Fibroblast of skin of right biceps (primary cell): ENCODE measurements around the gene A2M.
"Not testable (repeated sequence)": the region's sequence is repeated elsewhere in the genome, so short reads cannot be mapped to it uniquely, and the experiment has no call there.

ENCODE experiments used
- DNase-seq: peaks from one replicate; pipeline ENCODE4 v3.0.0-alpha.2; 2013

The A2M gene

DNA sequence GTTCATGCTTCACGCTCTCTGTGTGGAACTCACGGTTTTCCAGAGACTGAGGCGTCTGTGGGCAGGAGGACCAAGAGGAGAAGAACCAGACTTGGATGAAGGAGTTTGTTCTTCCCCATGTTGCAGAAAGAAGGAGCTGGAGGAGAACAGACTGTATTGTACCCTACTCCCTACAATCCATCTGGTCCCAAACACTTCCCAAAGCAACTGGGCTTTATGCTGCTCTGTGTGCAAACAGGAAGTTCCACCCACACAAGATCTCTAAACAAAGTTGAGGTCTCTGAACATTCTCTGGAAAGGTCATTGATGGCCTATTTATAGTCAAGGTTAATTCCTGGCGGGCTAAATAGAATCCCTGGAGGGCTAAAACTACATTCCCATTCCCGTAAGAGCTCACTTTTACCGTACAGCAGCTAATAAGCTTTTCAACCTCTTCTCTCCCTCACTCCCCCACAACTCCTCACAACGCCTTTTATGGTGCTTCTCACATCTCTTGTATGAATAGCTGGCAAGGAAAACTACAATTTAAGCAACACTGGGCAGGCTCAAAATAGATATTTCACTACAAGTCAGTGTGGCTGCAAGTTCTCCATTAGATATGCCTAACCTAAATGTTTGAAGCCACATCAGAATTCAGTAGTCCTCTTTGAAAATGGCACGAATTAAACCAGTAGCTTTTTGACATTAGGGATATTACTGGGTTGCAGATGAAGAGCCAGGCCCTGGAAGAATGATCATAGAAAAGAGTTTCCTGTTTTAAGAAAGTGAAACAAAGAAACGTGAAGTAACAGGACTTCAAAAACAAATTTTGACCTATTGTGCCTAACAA is at the start of gene A2M:
TSS of gene A2M (minus strand) at position 189 of the 829 bp plus-strand sequence. CDS start at position 119, 70 bp downstream.
- DNase-seq: peak; percentile 2

DNA sequence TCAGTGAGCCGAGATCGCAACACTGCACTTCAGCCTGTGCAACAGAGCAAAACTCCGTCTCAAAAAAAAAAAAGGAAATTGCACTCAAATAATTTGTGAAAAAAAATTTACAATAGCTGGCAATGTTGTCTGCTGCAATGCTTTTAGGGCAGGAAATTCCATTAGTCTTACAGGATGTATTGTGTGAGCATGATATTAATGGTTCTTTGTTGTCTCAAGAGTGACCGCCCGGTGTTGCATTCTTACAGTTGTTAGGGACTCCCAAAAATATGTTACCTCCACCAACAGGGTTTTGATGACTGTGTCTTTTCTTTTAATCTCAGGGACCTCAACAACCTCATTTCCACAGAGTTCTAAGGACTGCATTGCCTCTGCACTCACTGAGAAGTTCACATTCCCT is 47.7 kb upstream of the A2M start:
- no peak for DNase-seq

DNA sequence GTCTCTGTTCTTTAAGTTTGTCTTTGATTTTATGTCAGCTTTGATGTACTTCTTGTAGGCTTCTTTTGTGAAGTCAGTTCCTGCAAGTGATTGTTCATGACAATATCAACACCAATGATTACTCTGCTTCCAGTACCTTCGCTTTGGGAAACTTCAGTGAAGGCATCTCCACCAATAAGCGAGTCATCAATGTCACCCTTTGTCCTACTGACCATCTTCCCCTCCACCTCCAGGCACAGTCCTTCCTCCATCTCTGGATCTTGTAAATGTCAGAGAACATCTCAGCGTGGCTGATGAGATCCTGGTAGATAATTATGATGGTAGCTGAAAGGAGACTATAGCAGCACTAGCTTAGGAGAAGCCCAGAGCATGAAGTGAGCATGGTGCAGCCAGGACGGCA is 40.4 kb upstream of the A2M start:
- no peak for DNase-seq

DNA sequence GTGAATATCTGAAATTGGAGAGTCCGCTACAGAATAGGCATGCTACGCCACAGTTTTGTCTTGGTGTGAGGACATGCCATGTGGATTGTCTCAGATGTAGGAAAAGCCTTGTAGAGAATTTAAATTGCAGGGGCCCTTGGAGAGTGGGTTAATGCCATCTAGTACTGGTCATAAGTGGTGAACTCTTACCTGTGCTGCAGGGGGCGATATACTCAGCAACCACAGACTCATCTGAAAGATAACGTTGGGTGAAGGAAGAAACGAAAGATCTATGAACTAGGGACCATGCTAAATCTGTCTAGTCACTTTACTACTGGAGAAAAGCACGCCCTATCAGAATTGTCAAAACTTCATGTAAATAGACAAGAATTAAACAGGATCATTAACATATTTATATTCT is 33.7 kb upstream of the A2M start:
- no peak for DNase-seq

DNA sequence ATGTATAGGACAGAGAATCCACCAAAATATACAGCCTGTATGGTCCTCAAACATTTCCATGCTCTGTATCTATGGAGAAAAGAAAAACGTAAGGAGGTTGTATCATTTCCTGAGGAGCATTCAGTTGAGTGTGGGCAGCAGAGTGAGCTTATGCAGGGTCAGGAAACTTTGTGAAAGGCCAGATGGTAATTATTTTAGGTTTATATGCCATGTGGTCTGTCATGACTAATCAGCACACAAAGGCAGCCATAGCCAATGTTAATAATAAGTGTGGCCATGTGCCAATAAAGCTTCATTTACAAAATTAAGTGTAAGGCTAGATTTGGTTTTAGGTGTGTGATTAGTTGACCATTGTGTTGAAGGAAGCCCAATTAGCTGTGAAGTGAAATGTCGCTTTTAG is 33.2 kb upstream of the A2M start:
- DNase-seq: no peak

DNA sequence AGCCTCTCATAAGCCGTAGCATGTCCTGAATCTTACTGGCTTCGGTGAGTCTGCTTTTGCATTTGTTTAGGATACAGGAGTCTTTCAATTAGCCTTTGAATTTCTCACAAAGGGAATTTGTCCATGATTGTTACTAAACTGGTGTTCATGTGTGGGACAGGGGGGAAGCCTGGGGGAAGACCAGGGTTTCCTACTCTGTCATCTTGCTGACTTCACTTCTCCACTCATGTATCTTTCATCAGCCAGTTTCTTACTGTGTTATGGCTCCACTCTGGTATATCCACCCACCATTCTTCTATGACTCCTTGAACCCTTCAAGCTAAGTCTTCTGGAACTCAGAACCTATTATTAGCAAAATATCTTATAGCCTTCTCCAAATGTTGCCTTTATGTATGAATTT is 31.7 kb upstream of the A2M start:
- DNase-seq: no peak

DNA sequence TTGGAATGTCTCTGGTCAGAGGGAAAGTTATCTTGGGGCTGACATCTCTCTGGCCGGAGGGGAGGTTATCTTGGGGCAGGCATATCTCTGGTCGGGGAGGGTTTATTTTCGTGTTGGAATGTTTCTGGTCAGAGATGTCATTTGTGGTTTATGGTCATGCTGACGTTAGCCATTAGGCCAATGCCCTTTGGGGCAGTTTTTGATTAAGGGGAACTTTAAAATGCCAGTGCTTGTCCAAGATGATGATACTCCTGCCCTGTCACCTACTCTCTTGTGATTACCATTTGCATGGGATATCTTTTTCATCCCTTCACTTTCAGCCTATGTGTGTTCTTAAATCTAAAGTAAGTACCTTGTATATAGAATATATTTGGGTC is 29.0 kb upstream of the A2M start:
- DNase-seq: no peak

DNA sequence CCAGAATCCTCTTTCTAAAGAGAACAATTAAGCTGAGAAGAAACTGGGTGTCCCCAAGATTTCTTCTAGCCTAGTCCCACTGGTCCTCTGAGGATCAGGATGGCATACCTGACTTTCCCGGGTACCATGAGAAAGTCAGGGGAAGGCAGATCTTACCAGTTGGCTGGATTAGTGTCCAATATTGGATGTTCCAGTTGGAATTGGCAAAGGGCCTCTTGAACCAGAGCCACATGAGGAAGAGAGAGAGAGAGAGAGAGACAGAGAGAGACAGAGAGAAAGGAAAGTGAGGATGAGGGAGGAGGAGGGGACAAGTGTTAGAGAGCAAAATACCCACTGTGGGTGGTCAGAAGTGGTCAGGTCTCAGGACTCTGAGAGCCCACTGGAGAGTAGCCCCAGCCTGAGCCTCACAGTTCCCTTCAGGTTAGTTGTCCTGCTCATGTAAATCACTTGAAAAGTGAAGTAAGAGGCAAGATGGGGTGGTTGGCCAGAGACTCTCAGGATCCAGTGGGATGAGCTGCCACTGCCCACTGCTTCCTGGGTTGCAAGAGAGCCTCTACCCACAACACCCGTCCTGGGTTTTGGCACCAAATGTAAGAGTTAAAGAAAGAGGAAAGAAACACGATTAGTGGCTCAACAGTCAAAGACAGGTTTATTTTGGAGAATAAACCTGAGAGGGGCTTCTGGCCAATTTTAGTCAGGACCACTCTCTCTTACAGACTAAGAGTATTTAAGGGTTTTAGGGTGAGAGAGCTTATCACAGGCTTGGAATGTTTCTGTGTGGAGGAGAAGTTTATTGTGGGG is 28.4 kb upstream of the A2M start:
- no peak for DNase-seq

DNA sequence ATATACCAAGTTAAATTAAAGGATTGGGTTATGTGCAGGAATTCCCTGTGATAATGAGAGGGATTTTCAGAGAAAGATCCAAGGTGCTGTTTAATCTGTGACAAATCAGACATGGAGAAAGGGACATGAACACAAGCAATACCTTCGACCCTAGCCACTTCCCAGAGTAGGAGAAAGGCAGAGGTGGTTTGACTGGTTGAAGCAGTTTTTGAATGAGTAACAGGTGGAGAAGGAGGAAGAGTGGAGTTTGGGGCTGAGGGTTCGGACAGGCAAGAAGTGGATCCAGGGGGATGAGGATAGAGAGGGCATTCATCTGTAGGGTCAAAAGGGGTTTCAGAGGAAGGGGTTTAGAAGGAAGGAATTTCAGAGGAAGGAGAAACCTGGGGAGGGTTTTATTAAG is 27.4 kb upstream of the A2M start:
- no peak for DNase-seq

DNA sequence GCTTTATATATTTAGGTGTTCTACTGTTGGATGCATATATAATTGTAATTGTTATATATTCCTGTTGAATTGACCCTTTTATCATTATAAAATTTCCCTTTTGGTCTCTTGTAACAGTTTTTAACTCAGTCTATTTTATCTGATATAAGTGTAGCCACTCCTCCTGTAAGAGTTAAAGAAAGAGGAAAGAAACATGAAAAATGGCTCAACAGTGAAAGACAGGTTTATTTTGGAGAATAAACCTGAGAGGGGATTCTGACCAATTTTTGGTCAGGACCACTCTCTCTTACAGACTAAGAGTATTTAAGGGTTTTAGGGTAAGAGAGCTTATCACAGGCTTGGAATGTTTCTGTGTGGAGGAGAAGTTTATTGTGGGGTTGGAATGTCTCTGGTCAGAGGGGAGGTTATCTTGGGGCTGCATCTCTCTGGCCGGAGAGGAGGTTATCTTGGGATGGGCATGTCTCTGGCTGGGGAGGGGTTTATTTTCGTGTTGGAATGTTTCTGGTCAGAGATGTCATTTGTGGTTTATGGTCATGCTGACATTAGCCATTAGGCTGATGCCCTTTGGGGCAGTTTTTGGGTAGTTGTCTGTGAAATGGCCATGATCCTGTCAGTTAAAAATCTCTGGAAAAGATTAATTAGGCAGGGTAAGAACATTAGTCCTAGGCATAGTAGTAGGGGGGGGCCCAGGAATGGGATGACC is 24.0 kb upstream of the A2M start:
- not testable (repeated sequence) for DNase-seq

DNA sequence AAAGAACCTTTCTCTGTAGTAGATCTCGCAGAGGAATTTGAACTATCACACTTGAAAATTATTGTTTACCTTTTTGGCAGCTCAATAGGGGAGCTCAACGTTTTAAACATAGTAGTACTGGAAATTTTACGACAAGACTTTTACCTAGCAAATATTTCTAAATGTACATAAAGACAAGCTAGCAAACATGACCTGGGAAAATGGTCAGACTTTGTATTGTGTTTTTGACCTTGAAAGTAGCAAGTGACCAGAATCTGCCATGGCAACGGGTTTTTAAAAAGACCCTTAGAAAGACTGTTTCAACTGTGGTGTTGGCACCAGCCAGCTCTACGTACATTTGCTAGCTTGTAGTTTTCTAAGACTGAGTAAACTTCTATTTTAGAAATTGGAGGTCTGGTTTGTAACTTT is 20.2 kb upstream of the A2M start:
- no peak for DNase-seq

DNA sequence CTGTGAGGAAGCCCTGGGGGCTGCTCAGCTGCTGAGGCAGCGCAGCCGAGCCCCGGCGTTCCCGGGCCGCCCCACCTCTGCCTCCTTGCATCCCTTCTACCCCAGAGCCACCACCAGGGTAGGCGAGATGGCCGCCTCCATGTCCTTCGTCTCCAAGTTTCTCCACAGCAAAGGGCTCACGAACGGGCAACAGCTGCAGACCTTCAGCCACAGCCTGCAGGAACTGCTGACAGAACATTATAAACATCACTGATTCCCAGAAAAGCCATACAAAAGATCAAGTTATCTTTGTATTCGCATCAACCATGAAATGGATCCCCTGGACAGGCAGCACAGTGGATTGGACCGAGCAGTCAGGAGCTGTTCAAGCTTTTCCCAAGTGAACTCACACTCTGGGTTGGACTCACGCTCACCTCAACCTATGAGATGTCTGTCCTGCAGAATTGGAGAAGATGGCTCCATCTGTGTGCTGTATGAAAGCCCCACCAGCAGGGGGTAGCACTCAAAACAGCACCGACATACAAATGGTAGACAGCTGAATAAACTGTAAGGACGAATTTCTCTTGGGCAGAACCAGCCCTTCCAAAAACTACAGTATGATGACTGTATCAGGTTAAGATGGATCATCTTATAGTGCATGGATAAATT is 19.4 kb upstream of the A2M start:
- no peak for DNase-seq

DNA sequence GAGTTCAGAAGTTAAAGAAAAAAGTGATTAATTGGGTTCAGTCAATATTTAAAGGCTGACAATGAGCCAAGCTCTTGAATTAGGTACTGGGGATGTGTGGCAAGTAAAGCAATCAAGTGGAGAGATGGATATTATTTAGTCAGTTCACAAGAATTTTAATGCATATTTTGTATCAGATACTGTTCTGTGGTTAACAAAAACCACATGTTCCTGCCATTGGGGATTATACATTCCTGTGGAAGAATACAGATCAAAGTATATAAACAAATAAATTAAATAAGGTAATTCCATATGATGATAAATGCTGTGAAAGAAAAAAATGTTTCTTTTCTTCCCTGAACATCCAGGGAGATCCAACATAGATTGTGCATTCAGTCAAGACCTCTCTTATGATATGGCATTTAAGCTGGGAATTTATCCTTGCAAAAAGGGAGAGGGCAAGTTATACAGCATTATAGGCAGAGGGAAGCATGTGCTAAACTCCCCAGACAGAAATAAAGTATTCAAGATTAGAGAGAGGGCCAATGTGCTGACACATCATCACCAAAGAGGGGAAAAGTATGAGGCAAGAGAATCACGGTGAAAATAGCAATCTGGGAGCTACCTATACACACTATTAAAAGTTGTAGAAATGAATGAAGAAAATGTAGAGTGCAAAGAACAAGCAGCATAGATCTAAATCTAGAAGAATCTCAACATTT is 17.6 kb upstream of the A2M start:
- peak; percentile 30 for DNase-seq

DNA sequence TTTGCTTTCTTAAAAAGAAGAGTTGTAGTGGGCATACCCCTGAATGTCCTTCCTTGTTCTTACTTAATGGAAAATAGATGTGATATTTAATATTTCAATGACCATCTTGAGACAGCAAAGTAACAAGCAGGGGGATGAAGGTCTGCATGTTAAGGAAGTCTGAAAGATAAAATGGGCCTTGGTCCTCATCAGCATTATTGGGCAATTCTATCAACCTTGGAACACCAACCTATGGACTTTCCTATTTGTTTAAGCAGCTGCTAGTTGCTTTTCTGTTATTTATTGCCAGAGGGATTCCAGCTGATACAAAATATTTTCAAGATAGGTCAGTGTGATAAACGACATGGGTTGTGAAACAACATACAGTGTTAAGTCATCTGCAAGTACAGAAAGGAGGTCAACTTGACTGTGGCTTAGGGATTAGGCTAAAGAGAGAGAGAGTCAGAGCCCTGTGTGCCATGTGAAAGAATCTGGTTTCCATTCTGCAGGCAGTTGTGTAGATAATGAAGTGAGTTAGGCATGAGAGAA is 16.4 kb upstream of the A2M start:
- no peak for DNase-seq

DNA sequence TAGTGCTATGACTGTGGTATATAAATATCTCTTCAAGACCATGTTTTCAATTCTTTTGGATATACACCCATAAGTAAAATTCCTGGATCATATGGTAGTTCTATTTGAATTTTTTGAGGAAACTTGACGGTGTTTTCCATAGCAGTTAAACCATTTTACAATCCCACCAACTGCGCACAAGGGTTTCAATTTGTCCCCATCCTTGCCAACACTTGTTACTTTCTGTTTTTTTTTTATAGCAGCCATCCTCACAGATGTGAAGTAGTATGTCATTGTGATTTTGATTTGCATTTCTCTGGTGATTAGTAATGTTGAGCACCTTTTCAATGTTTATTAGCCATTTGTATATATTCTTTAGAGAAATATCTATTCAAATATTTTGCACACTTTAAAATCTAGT is 14.5 kb upstream of the A2M start:
- DNase-seq: no peak

DNA sequence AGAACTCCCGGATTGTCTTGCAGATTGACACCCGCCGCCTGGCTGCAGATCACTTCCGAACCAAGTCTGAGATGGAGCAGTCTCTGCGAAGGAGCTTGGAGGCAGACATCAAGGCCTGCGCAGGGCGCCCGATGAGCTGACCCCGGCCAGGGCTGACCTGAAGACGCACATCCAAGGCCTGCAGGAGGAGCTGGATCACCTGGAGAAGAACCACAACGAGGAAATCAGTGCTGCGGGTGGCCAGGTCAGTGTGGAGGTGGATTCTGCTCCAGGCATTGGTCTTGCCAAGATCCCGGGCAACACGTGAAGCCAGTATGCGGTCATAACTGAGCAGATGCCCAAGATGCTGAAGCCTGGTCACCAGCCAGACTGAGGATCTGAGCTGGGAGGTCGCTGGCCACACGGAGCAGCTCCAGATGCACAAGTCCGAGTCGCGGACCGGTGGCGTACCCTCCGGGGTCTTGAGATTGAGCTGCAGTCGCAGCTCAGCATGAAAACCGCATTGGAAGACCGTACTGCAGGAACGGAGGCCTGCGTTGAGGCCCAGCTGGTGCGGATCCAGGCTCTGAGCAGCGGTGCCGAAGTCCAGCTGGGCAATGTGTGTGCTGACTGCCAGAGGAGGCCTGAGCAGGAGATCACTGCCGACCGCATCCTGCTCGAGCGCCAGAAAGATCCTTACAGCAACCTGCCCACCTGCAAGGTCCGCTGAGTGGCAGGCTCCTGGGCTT is 12.4 kb upstream of the A2M start:
- DNase-seq: no peak

DNA sequence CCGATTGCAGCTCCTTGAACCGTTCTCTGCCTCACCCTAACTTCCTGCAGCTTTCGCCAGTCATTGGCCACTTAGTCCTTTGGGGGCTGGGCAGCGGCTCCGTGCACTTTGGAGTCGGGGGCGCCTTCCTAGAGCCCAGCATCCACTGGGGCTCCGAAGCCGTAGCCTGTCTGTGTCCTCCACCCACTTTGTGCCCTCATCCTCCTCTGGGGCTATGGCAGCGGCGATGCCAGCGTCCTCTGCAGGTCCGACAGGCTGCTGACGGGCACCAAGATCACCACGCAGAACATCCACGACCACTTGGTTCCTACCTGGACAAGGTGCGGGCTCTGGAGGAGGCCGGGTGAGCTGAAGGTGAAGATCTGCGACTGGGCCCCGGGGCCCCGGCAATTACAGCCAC is 11.8 kb upstream of the A2M start:
- no peak for DNase-seq

DNA sequence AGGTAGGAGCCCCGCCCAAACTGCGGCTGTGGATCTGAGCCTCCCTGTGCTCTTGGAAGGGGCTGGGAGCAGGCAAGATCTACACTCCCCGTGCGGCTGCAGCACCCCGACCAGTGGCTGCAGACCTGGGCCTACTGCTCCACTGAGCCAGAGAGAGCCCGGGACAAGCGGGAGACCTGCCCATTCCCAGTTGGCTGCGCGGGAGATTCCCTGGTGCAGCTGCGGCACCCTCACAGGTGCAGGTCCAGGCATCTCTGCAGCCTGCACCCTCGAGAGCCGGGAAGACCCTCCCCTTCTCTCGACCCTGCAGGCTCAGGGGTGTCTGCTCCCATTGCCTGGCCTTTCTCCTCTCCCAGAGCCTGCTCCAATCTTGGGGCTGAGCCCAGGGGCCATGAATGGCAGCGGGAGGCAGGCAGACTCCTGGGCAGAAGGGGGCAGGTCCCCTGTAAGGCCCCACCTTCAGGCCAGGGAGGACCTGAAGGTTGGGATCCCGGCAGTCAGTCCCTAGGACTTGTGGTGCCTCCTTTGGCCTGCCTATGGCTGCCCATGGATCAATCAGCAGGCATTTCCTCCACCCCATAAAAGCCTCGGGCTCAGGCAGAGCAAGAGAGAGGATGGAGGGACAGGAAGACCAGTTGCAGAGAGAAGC is 8.8 kb upstream of the A2M start:
- DNase-seq: no peak

DNA sequence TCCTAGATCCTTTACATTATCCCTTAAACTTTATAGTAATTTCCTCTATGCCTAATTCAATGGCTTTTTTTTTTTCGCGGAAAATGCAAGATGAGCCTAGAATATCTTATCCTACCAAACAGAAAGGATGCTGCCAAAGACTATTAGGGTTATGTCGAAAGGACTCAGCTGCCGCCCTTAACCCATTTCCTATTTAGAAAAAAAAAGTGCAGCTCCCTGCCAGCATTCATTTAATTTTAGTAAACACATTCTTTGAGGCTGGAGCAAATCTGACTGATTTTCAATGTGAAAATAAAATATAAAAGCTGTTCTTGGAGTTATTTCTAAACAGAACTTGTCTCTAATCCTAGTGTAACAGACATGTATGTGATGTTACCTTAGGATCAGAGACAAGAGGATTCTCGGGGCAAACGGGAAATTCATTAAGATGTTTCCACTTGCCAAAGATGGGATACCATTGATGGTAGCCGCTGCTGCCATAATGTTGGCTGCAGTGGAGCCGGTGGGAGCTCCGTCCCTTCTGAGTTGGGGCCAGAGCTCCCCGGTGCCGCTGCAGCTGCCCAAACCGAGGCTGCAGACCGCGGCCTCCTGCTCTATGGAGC is 8.2 kb upstream of the A2M start:
- no peak for DNase-seq

DNA sequence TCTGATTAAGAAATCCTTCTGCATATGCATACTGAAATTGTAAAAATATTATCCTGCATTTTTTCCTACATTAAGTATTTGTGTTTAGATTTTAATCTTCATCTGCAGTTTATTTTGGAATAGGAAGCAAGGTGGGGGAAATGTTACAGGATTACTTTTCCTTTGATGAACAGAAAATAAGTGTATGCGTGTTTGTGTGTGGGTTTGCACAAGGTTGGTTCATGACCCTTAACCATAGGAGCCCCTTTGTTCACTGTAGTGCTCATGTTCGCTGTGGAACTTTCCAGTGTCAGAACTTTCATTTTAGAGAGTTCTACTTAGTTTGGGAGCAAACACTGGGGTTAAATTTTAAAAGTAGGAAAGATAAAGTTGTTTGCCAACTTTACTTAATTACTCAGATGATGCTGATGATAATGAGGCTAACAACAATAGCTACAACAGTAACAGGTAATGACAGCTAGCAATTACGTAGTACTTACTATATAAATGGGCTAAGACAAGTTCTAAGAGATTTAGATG is 6.4 kb upstream of the A2M start:
- DNase-seq: no peak
